D721Med (cell line): Measurements from ENCODE around the gene SLC34A3.

Experiments used
- DNase-seq: peaks from one replicate; pipeline ENCODE4 v3.0.0; 2011; ENCODE audit warnings: low spot score; ENCODE audit not compliant: insufficient read length
- FAIRE-seq: peaks from 2 replicates; lab custom pipeline; 2011; peaks lifted over from hg19 to GRCh38; lab: Jason Lieb, UNC
- TF ChIP-seq, protein P1 (sequence below): IDR thresholded peaks from 2 replicates; pipeline ENCODE4 v1.5.1; 2012; ENCODE audit warnings: mild to moderate bottlenecking, control low read depth; ENCODE audit not compliant: insufficient read depth; ENCODE audit errors: missing control alignments

Gene SLC34A3

DNA sequence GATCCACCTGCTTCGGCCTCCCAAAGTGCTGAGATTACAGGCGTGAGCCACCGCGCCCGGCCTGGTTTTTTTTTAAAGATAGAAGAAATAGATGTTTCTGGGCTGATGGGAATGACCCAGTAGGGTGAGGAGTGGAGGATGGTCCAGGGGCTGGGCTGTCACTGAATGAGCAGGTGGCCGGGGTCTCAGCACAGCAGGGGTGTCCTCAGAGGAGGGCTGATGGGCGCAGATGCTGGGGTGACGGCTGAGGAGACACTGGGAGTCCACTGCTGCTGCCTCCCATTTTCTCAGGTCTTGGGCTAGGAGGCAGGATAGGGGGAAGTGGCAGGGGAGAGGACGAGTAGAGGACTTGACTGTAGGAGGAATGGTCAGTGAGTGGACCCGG is 44.5 kb downstream of the SLC34A3 start:
- TF ChIP-seq, protein P1, sequence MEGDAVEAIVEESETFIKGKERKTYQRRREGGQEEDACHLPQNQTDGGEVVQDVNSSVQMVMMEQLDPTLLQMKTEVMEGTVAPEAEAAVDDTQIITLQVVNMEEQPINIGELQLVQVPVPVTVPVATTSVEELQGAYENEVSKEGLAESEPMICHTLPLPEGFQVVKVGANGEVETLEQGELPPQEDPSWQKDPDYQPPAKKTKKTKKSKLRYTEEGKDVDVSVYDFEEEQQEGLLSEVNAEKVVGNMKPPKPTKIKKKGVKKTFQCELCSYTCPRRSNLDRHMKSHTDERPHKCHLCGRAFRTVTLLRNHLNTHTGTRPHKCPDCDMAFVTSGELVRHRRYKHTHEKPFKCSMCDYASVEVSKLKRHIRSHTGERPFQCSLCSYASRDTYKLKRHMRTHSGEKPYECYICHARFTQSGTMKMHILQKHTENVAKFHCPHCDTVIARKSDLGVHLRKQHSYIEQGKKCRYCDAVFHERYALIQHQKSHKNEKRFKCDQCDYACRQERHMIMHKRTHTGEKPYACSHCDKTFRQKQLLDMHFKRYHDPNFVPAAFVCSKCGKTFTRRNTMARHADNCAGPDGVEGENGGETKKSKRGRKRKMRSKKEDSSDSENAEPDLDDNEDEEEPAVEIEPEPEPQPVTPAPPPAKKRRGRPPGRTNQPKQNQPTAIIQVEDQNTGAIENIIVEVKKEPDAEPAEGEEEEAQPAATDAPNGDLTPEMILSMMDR: no peak
- no peak for FAIRE-seq
- DNase-seq: no peak

DNA sequence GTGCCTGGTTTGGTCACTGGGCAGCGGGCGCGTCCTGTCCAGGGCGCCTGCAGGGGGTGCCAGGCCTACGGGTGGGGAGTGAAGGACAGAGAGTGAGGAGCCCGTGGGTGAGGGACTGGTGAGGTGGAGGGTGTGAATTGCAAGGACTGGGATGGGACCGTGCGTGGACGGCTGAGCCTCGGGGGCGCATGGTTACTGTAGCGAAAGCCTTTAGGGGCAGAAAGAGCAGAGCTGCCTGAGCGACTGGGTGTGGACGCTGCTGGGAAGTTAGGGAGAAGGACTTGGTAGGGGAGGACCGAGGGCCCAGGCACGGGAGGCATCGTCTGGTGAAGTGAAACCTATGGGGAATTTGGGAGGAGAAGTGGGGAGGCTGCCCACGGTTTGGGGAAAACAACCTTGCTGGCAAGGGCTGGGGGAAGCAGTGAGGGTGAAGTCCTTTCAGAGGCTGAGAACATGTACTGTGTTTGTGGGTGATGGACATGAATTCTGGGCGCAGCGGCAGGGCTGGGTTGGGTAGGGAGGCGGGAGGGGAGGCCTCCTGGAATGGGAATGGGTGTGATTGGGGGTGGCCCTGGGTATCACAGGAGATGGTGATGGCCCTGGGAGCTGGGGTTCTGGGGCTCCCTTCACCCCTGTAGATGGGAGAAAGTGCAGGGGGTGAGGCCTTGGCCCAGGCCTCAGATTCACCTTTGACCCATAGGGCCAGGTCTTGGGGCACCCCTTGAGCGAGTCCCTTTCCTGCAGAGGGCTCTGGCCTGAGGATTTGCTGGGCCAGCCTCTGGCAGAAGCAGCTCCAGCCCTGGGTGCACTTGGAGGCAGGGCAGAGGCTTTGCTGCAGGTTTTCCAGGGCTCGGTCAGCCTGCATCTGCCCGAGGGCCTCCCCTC is 45.1 kb downstream of the SLC34A3 start:
- FAIRE-seq (no peak), DNase-seq (no peak)
- TF ChIP-seq, protein P1: no peak

DNA sequence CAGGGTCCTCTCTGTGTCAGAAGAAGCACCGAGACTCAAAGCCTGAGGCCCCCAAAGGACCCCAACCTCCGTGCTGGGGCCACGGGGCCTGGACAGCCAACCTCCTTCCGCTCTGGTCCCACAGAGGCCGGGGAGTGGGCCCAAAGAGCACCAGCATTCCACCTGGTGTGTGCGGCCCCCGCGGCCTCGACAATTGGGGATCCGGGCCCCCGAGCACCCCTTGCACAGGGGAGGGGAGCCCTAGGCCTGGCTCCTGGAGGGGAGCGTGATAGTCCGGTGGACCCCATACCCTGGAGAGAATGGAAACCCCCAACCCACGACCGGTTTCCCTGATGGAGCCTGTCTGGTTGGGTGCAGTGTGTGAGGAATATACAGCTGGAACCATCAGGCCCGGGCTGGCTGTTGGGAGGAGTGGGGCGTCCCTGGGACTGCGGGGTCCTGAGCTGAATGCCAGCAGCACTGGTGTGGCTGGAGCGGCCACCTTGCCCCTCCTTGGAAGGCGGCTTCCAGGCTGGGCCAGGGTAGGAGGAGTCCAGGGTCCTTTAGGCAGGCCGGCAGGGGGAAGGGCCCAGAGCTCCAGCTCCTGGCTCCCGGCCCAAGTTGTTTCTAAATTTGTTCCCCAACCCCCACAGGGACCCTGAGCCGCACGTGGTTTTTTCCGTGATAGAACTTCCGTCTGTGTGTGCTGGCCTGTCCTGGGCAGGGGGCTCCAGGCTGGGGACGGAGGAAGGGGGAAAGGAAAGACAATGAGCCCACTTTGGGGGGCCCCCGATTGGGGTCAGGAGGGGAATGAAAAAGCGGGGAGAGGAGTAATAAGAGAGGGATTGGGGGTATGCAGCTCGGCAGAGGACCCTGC is 46.0 kb downstream of the SLC34A3 start:
- TF ChIP-seq, protein P1: no peak
- DNase-seq (no peak), FAIRE-seq (no peak)

DNA sequence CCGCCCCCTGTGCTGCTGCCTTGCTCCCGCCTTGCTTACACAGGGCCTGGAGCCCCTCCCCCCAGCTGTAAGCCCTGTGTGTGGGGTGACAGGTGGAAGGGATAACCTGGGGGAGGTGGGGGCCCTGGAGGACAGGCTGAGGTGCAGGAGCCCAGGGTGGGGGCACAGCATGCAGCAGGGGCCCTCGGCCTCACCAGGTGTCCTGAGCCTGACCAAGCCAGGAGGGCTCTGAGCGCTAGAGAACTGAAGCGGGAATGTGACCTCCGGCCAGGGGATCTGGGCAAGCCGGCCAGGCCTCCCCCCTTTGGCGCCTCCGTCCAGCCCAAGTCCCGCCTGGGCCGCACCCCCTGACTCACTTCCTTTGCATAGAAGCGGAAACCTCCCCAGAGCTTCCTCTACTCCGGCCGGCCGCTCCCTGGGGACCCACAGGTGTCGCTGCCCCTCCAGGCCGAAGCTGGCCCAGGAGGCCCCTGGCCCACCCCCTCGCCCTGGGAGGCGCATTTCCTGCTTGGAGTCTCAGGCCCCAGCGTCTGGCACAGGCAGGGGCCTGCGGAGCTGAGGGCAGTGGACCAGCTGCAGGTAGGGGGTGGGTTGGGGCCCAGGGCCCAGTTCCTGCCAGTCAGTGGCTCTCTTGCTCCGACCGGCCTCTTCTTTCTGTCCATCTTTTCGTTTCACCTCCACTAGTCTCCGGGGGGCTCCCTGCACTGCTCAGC is 46.8 kb downstream of the SLC34A3 start, which contains the start of gene TOR4A:
Gene TOR4A, plus strand, starts transcription at position 398 of the 713 bp plus-strand sequence. CDS start 964 bp downstream, outside the sequence.
- TF ChIP-seq, protein P1: no peak
- FAIRE-seq: no peak
- no peak for DNase-seq

DNA sequence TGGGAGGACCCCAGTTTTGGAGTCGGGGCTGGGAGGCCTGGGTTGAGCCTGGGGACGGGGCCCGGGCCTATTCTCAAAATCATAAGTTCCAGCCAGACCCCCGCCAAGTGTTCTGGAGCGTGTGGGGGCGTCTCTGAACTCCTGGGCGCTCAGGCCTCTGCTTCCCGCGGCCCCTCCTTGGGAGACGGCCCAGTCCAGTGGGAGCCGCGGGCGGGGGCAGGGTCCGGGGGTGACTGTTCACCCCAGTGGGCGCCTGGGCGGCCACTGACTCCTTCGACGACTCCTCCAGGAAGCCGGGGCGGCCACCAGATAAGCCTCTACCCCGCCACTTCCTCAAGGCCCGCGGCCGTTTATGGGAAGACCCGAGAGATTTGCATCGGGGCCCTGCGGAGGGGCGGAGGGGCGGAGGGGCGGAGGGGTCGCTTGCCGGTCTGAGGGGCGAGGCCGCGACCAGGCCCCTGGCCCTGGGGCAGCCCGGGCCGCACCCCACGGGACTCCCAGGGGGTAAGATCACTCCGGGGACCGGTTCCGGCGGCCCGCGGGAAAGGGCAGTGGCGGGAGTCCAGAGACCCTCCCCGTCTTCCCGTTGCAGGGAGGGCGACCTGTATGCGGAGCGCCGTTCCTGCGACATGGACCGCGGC is 47.5 kb downstream of the SLC34A3 start:
- TF ChIP-seq, protein P1: no peak
- FAIRE-seq (no peak), DNase-seq (no peak)
